GM12873 (cell line): ENCODE data around the gene RSRP1.

Source experiments
- CTCF ChIP-seq: IDR thresholded peaks from 2 replicates; pipeline ENCODE4 v1.5.1; 2012; ENCODE audit warnings: low read depth, mild to moderate bottlenecking, moderate library complexity, low read length, control low read depth; ENCODE audit not compliant: insufficient read depth; ENCODE audit errors: missing control alignments

Gene RSRP1

GRCh38 chr1:25193229-25193628 is 54.0 kb downstream of the RSRP1 start:
- TF ChIP-seq CTCF = no peak
